Measurements from ENCODE around the gene ALKBH5.
A peak's percentile ranks its signal among the peaks of the same experiment; 100 is the strongest.

Gene ALKBH5

GRCh38 chr17:18160128-18160856 is 23.3 kb upstream of the ALKBH5 start:
- H3K4me3 ChIP-seq (ENCODE audit: low read depth, low read length), result no peak overlapping the region
- no peaks in the 10 kb centered on the region for H3K79me2 ChIP-seq
- no peaks in the 10 kb centered on the region for H3K27me3 ChIP-seq (ENCODE audit: control insufficient read depth, insufficient read depth, low read length)
- H3K27ac ChIP-seq, result no peak overlapping the region
- peaks cover 7% of the 10 kb centered on the region for H3K4me1 ChIP-seq
- no peak overlapping the region for H3K4me2 ChIP-seq (ENCODE audit: low read length)
- no peaks in the 10 kb centered on the region for H3K36me3 ChIP-seq (ENCODE audit: control insufficient read depth, insufficient read depth, low read length)
- no peak for TF ChIP-seq CTCF (IDR thresholded peaks at IDR 0.05)
- H3K9me3 ChIP-seq (ENCODE audit: control insufficient read depth, low read length), result no peaks in the 10 kb centered on the region
- H2AFZ ChIP-seq, result no peak overlapping the region
- no peak overlapping the region for H3K9ac ChIP-seq

GRCh38 chr17:18161207-18162145 is 22.2 kb upstream of the ALKBH5 start:
- Histone ChIP-seq H3K79me2 (no peaks in the 10 kb centered on the region), H3K4me3 (ENCODE audit: low read depth, low read length) (no peak overlapping the region), H3K4me1 (peaks cover 7% of the 10 kb centered on the region), H3K9ac (no peak overlapping the region), H3K36me3 (ENCODE audit: control insufficient read depth, insufficient read depth, low read length) (no peaks in the 10 kb centered on the region), H3K4me2 (ENCODE audit: low read length) (no peak overlapping the region), H3K27me3 (ENCODE audit: control insufficient read depth, insufficient read depth, low read length) (no peaks in the 10 kb centered on the region), H3K9me3 (ENCODE audit: control insufficient read depth, low read length) (no peaks in the 10 kb centered on the region), H3K27ac (no peak overlapping the region), H2AFZ (no peak overlapping the region)
- no peak for TF ChIP-seq CTCF (IDR thresholded peaks at IDR 0.05)

- Histone ChIP-seq H2AFZ (peak overlapping the region; percentile 60), H3K4me3 (ENCODE audit: low read depth, low read length) (no peak overlapping the region), H3K4me1 (peaks cover 7% of the 10 kb centered on the region), H3K9ac (no peak overlapping the region), H3K27me3 (ENCODE audit: control insufficient read depth, insufficient read depth, low read length) (no peaks in the 10 kb centered on the region), H3K27ac (no peak overlapping the region), H3K9me3 (ENCODE audit: control insufficient read depth, low read length) (no peaks in the 10 kb centered on the region), H3K4me2 (ENCODE audit: low read length) (no peak overlapping the region), H3K79me2 (no peaks in the 10 kb centered on the region), H3K36me3 (ENCODE audit: control insufficient read depth, insufficient read depth, low read length) (no peaks in the 10 kb centered on the region)
- TF ChIP-seq CTCF (IDR thresholded peaks at IDR 0.05), result no peak
Measured at GRCh38 chr17:18163547-18163946, 20.1 kb upstream of the ALKBH5 start.

DNA sequence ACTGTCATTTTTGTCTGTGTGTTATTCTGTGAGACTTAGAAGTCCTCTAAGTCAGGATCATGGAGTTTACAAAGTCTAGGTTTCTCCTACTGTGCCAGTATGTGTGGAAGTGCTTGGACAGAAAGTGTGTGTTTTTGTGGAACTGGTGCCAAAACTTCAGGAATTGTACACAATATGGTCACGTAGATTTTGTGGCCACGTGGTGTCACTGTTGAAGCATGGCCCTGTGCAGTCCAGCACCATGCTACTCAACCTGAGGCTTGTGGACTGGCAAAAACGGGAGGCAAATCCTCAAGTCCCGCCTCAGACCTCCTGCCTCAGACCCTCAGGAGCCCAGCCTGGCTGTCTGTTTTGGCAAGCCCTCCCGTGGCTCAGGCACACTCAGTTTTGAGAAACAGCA is 16.7 kb upstream of the ALKBH5 start:
- Histone ChIP-seq H2AFZ (no peak overlapping the region), H3K4me2 (ENCODE audit: low read length) (no peak overlapping the region), H3K4me1 (peaks cover 7% of the 10 kb centered on the region), H3K27me3 (ENCODE audit: control insufficient read depth, insufficient read depth, low read length) (no peaks in the 10 kb centered on the region), H3K79me2 (no peaks in the 10 kb centered on the region), H3K27ac (no peak overlapping the region), H3K9ac (no peak overlapping the region), H3K36me3 (ENCODE audit: control insufficient read depth, insufficient read depth, low read length) (no peaks in the 10 kb centered on the region), H3K4me3 (ENCODE audit: low read depth, low read length) (no peak overlapping the region), H3K9me3 (ENCODE audit: control insufficient read depth, low read length) (no peaks in the 10 kb centered on the region)
- no peak for TF ChIP-seq CTCF (IDR thresholded peaks at IDR 0.05)
